Measurements from ENCODE around the gene SDK1. TPM values are rescaled to one million over a fixed set of nuclear protein-coding genes. Genes with fewer than 3 reads are reported as not detected.

SDK1 gene
- total and polyA plus RNA-seq, 4 donors, result 1.9 to 46.3 (median 12.4) TPM

DNA sequence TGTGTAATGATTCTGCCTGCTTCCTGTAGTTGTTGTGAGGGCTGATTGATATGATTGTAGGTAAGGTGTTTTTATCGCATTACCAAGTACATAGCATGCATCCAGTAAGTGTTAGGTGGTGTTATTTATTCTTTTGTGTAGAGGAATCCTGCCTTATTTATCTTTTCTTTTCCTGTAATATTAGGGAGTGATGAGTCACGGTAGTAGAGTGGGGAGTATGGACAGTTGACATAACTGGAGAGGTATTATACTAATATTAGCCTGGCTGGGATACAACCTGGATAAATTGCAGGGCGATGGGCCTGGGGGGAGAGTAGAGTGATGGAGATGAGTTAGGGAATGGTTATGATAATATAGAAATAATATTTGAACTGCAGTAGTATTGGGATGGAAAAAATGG, 9.8 kb downstream of the SDK1 start:
- 71 to 95% methylated on average over 3 of the region's 3 CpGs for WGBS, 2 donors
- no peak overlapping the region for H3K4me3 ChIP-seq (ENCODE audit: low read length in 2 of 2)
- no peak overlapping the region for H3K27ac ChIP-seq (ENCODE audit: low read depth in 1 of 2, low read length in 2 of 2)
- no peaks in the 10 kb centered on the region for H3K27me3 ChIP-seq (ENCODE audit: control insufficient read depth in 1 of 2, insufficient read depth in 2 of 2, low read length in 1 of 2)
- DNase-seq (no peak), ATAC-seq (ENCODE audit: low FRiP score) (no peak)
- H3K9me3 ChIP-seq (ENCODE audit: control insufficient read depth, low read length), result no peaks in the 10 kb centered on the region
- no peaks in the 10 kb centered on the region for H3K36me3 ChIP-seq (ENCODE audit: control insufficient read depth in 1 of 2, insufficient read depth in 2 of 2, low read length in 1 of 2)
- peaks cover 5 to 9% of the 10 kb centered on the region in 2 donors for H3K4me1 ChIP-seq (ENCODE audit: control insufficient read depth in 1 of 2, insufficient read depth in 2 of 2, low read length in 2 of 2)
- intact Hi-C loops (cut with DNase I), result no loop called here

GRCh38 chr7:3312583-3312982, 11.5 kb downstream of the SDK1 start:
- 94% methylated on average over 2 of the region's 2 CpGs for WGBS, 2 donors
- Histone ChIP-seq H3K27me3 (ENCODE audit: control insufficient read depth in 1 of 2, insufficient read depth in 2 of 2, low read length in 1 of 2) (no peaks in the 10 kb centered on the region), H3K4me1 (ENCODE audit: control insufficient read depth in 1 of 2, insufficient read depth in 2 of 2, low read length in 2 of 2) (peaks cover 3 to 7% of the 10 kb centered on the region in 2 donors), H3K36me3 (ENCODE audit: control insufficient read depth in 1 of 2, insufficient read depth in 2 of 2, low read length in 1 of 2) (no peaks in the 10 kb centered on the region), H3K9me3 (ENCODE audit: control insufficient read depth, low read length) (no peaks in the 10 kb centered on the region), H3K27ac (ENCODE audit: low read depth in 1 of 2, low read length in 2 of 2) (no peak overlapping the region), H3K4me3 (ENCODE audit: low read length in 2 of 2) (no peak overlapping the region)
- DNase-seq (no peak), ATAC-seq (ENCODE audit: low FRiP score) (no peak)
- intact Hi-C loops (cut with DNase I), result no loop called here

GRCh38 chr7:3318874-3319273, 17.8 kb downstream of the SDK1 start:
- intact Hi-C loops (cut with DNase I), result no loop called here
- Histone ChIP-seq H3K4me1 (ENCODE audit: control insufficient read depth in 1 of 2, insufficient read depth in 2 of 2, low read length in 2 of 2) (peaks cover 0 to 7% of the 10 kb centered on the region in 2 donors), H3K36me3 (ENCODE audit: control insufficient read depth in 1 of 2, insufficient read depth in 2 of 2, low read length in 1 of 2) (peaks cover 0 to 5% of the 10 kb centered on the region in 2 donors), H3K27ac (ENCODE audit: low read depth in 1 of 2, low read length in 2 of 2) (no peak overlapping the region), H3K27me3 (ENCODE audit: control insufficient read depth in 1 of 2, insufficient read depth in 2 of 2, low read length in 1 of 2) (no peaks in the 10 kb centered on the region), H3K9me3 (ENCODE audit: control insufficient read depth, low read length) (peaks cover 1% of the 10 kb centered on the region), H3K4me3 (ENCODE audit: low read length in 2 of 2) (no peak overlapping the region)
- ATAC-seq (ENCODE audit: low FRiP score) (no peak), DNase-seq (no peak)
- 76 to 94% methylated on average over 4 of the region's 4 CpGs for WGBS, 2 donors

- DNase-seq (no peak), ATAC-seq (ENCODE audit: low FRiP score) (no peak)
- Histone ChIP-seq H3K36me3 (ENCODE audit: control insufficient read depth in 1 of 2, insufficient read depth in 2 of 2, low read length in 1 of 2) (peaks cover 0 to 5% of the 10 kb centered on the region in 2 donors), H3K4me3 (ENCODE audit: low read length in 2 of 2) (no peak overlapping the region), H3K27ac (ENCODE audit: low read depth in 1 of 2, low read length in 2 of 2) (no peak overlapping the region), H3K27me3 (ENCODE audit: control insufficient read depth in 1 of 2, insufficient read depth in 2 of 2, low read length in 1 of 2) (no peaks in the 10 kb centered on the region), H3K4me1 (ENCODE audit: control insufficient read depth in 1 of 2, insufficient read depth in 2 of 2, low read length in 2 of 2) (no peaks in the 10 kb centered on the region), H3K9me3 (ENCODE audit: control insufficient read depth, low read length) (peaks cover 1% of the 10 kb centered on the region)
- intact Hi-C loops (cut with DNase I), result no loop called here
- WGBS, 2 donors, result 47 to 50% methylated on average over 4 of the region's 4 CpGs
These were observed 20.2 kb downstream of the SDK1 start for GRCh38 chr7:3321206-3321605.

GRCh38 chr7:3321745-3322144, 20.7 kb downstream of the SDK1 start:
- H3K9me3 ChIP-seq (ENCODE audit: control insufficient read depth, low read length), result peaks cover 1% of the 10 kb centered on the region
- WGBS, 2 donors, result 91 to 92% methylated on average over 3 of the region's 3 CpGs
- H3K36me3 ChIP-seq (ENCODE audit: control insufficient read depth in 1 of 2, insufficient read depth in 2 of 2, low read length in 1 of 2), result peaks cover 0 to 5% of the 10 kb centered on the region in 2 donors
- H3K27ac ChIP-seq (ENCODE audit: low read depth in 1 of 2, low read length in 2 of 2), result no peak overlapping the region
- H3K27me3 ChIP-seq (ENCODE audit: control insufficient read depth in 1 of 2, insufficient read depth in 2 of 2, low read length in 1 of 2), result no peaks in the 10 kb centered on the region
- H3K4me3 ChIP-seq (ENCODE audit: low read length in 2 of 2), result no peak overlapping the region
- no peak for DNase-seq
- H3K4me1 ChIP-seq (ENCODE audit: control insufficient read depth in 1 of 2, insufficient read depth in 2 of 2, low read length in 2 of 2), result no peaks in the 10 kb centered on the region
- ATAC-seq (ENCODE audit: low FRiP score), result no peak
- intact Hi-C loops (cut with DNase I), result no loop called here

GRCh38 chr7:3326246-3326645, 25.2 kb downstream of the SDK1 start:
- H3K27ac ChIP-seq (ENCODE audit: low read depth in 1 of 2, low read length in 2 of 2), result no peak overlapping the region
- 95 to 97% methylated on average over 1 of the region's 1 CpG for WGBS, 2 donors
- no peaks in the 10 kb centered on the region for H3K4me1 ChIP-seq (ENCODE audit: control insufficient read depth in 1 of 2, insufficient read depth in 2 of 2, low read length in 2 of 2)
- intact Hi-C loops (cut with DNase I), result no loop called here
- ATAC-seq (ENCODE audit: low FRiP score) (no peak), DNase-seq (no peak)
- no peaks in the 10 kb centered on the region for H3K27me3 ChIP-seq (ENCODE audit: control insufficient read depth in 1 of 2, insufficient read depth in 2 of 2, low read length in 1 of 2)
- peaks cover 0 to 5% of the 10 kb centered on the region in 2 donors for H3K36me3 ChIP-seq (ENCODE audit: control insufficient read depth in 1 of 2, insufficient read depth in 2 of 2, low read length in 1 of 2)
- H3K9me3 ChIP-seq (ENCODE audit: control insufficient read depth, low read length), result peaks cover 1% of the 10 kb centered on the region
- H3K4me3 ChIP-seq (ENCODE audit: low read length in 2 of 2), result no peak overlapping the region

GRCh38 chr7:3327099-3327498, 26.0 kb downstream of the SDK1 start:
- no peaks in the 10 kb centered on the region for H3K4me1 ChIP-seq (ENCODE audit: control insufficient read depth in 1 of 2, insufficient read depth in 2 of 2, low read length in 2 of 2)
- no peaks in the 10 kb centered on the region for H3K27me3 ChIP-seq (ENCODE audit: control insufficient read depth in 1 of 2, insufficient read depth in 2 of 2, low read length in 1 of 2)
- peaks cover 1% of the 10 kb centered on the region for H3K9me3 ChIP-seq (ENCODE audit: control insufficient read depth, low read length)
- DNase-seq (no peak), ATAC-seq (ENCODE audit: low FRiP score) (no peak)
- no peak overlapping the region for H3K4me3 ChIP-seq (ENCODE audit: low read length in 2 of 2)
- 87 to 94% methylated on average over 2 of the region's 2 CpGs for WGBS, 2 donors
- intact Hi-C loops (cut with DNase I), result no loop called here
- H3K27ac ChIP-seq (ENCODE audit: low read depth in 1 of 2, low read length in 2 of 2), result no peak overlapping the region
- H3K36me3 ChIP-seq (ENCODE audit: control insufficient read depth in 1 of 2, insufficient read depth in 2 of 2, low read length in 1 of 2), result peaks cover 0 to 5% of the 10 kb centered on the region in 2 donors

DNA sequence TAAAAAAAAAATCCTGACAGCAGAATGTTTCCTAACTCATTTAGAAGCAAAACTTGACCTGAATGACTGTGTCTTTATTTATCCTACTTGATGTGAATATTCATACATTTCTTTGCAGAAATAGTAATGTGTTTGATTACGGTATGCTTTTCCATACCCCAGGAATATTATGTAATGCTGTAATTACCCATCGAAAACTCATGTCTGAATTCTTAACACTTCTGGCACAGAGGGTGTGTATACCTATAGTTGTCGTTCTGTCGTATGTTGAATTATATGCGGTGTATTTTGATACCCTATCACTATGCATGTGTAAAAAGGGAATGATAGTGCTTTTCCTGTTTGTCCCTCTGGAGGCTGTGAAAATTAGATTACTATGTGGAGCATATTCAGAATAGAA, 26.6 kb downstream of the SDK1 start:
- no peak overlapping the region for H3K4me3 ChIP-seq (ENCODE audit: low read length in 2 of 2)
- peaks cover 0 to 4% of the 10 kb centered on the region in 2 donors for H3K36me3 ChIP-seq (ENCODE audit: control insufficient read depth in 1 of 2, insufficient read depth in 2 of 2, low read length in 1 of 2)
- intact Hi-C loops (cut with DNase I), result no loop called here
- 77 to 78% methylated on average over 5 of the region's 5 CpGs for WGBS, 2 donors
- no peaks in the 10 kb centered on the region for H3K4me1 ChIP-seq (ENCODE audit: control insufficient read depth in 1 of 2, insufficient read depth in 2 of 2, low read length in 2 of 2)
- ATAC-seq (ENCODE audit: low FRiP score), result no peak
- DNase-seq, result no peak
- H3K27me3 ChIP-seq (ENCODE audit: control insufficient read depth in 1 of 2, insufficient read depth in 2 of 2, low read length in 1 of 2), result no peaks in the 10 kb centered on the region
- H3K9me3 ChIP-seq (ENCODE audit: control insufficient read depth, low read length), result peaks cover 1% of the 10 kb centered on the region
- no peak overlapping the region for H3K27ac ChIP-seq (ENCODE audit: low read depth in 1 of 2, low read length in 2 of 2)

- no peak for ATAC-seq (ENCODE audit: low FRiP score)
- Histone ChIP-seq H3K4me1 (ENCODE audit: control insufficient read depth in 1 of 2, insufficient read depth in 2 of 2, low read length in 2 of 2) (peaks cover 0 to 2% of the 10 kb centered on the region in 2 donors), H3K36me3 (ENCODE audit: control insufficient read depth in 1 of 2, insufficient read depth in 2 of 2, low read length in 1 of 2) (no peaks in the 10 kb centered on the region), H3K9me3 (ENCODE audit: control insufficient read depth, low read length) (no peaks in the 10 kb centered on the region), H3K27me3 (ENCODE audit: control insufficient read depth in 1 of 2, insufficient read depth in 2 of 2, low read length in 1 of 2) (no peaks in the 10 kb centered on the region), H3K4me3 (ENCODE audit: low read length in 2 of 2) (no peak overlapping the region), H3K27ac (ENCODE audit: low read depth in 1 of 2, low read length in 2 of 2) (no peak overlapping the region)
- no peak for DNase-seq
- 29 to 49% methylated on average over 2 of the region's 2 CpGs for WGBS, 2 donors
- intact Hi-C loops (cut with DNase I), result no loop called here
These were observed 31.3 kb downstream of the SDK1 start for GRCh38 chr7:3332308-3332707.
